ENCODE results near the gene FHL1. TPM values are rescaled to one million over a fixed set of nuclear protein-coding genes. Genes with fewer than 3 reads are reported as not detected.
"Not testable (repeated sequence)": the region's sequence is repeated elsewhere in the genome, so short reads cannot be mapped to it uniquely, and the experiment has no call there.

Gene FHL1
- total RNA-seq, 1 donor from 2014 or later = 26.8 TPM

- TF ChIP-seq CTCF (IDR thresholded peaks at IDR 0.05; ENCODE audit: unreplicated experiment) = no peak
- no peak overlapping the region for H3K4me3 Mint-ChIP-seq
- DNase-seq (ENCODE audit: low spot score in 2 of 2, unreplicated experiment in 2 of 2) = no peak
- H3K9me3 Mint-ChIP-seq = peaks cover 21% of the 10 kb centered on the region
- no peaks in the 10 kb centered on the region for H3K27me3 Mint-ChIP-seq (ENCODE audit: low read depth)
- no peak overlapping the region for H3K27ac Mint-ChIP-seq
- peaks cover 21% of the 10 kb centered on the region for H3K36me3 Mint-ChIP-seq
- H3K4me1 Mint-ChIP-seq = no peaks in the 10 kb centered on the region
Measured at GRCh38 chrX:136227074-136227473, 79.7 kb downstream of the FHL1 start.

- Mint-ChIP-seq H3K4me1 (no peaks in the 10 kb centered on the region), H3K27ac (no peak overlapping the region), H3K36me3 (peaks cover 16% of the 10 kb centered on the region), H3K9me3 (peaks cover 20% of the 10 kb centered on the region), H3K27me3 (ENCODE audit: low read depth) (no peaks in the 10 kb centered on the region), H3K4me3 (no peak overlapping the region)
- DNase-seq (ENCODE audit: low spot score in 2 of 2, unreplicated experiment in 2 of 2) = no peak
- TF ChIP-seq CTCF (IDR thresholded peaks at IDR 0.05; ENCODE audit: unreplicated experiment) = no peak
Measured at GRCh38 chrX:136227948-136228838, 80.9 kb downstream of the FHL1 start.

- DNase-seq (ENCODE audit: low spot score in 2 of 2, unreplicated experiment in 2 of 2) = no peak
- no peak overlapping the region for H3K27ac Mint-ChIP-seq
- peaks cover 17% of the 10 kb centered on the region for H3K9me3 Mint-ChIP-seq
- TF ChIP-seq CTCF (IDR thresholded peaks at IDR 0.05; ENCODE audit: unreplicated experiment) = no peak
- no peaks in the 10 kb centered on the region for H3K4me1 Mint-ChIP-seq
- no peaks in the 10 kb centered on the region for H3K27me3 Mint-ChIP-seq (ENCODE audit: low read depth)
- peaks cover 14% of the 10 kb centered on the region for H3K36me3 Mint-ChIP-seq
- H3K4me3 Mint-ChIP-seq = no peak overlapping the region
Measured at GRCh38 chrX:136228839-136229207, 81.5 kb downstream of the FHL1 start.

GRCh38 chrX:136237074-136237473, 89.7 kb downstream of the FHL1 start:
- Mint-ChIP-seq H3K27me3 (ENCODE audit: low read depth) (no peaks in the 10 kb centered on the region), H3K9me3 (peaks cover 14% of the 10 kb centered on the region), H3K27ac (no peak overlapping the region), H3K4me3 (no peak overlapping the region), H3K36me3 (peaks cover 7% of the 10 kb centered on the region), H3K4me1 (no peaks in the 10 kb centered on the region)
- DNase-seq (ENCODE audit: low spot score in 2 of 2, unreplicated experiment in 2 of 2) = no peak
- no peak for TF ChIP-seq CTCF (IDR thresholded peaks at IDR 0.05; ENCODE audit: unreplicated experiment)

- not testable (repeated sequence) for H3K4me1 Mint-ChIP-seq; H3K27ac Mint-ChIP-seq; H3K27me3 Mint-ChIP-seq (ENCODE audit: low read depth); H3K4me3 Mint-ChIP-seq; DNase-seq (ENCODE audit: low spot score in 2 of 2, unreplicated experiment in 2 of 2)
- Mint-ChIP-seq H3K9me3 (peaks cover 16% of the 10 kb centered on the region), H3K36me3 (peaks cover 11% of the 10 kb centered on the region)
Measured at GRCh38 chrX:136237849-136238248, 90.5 kb downstream of the FHL1 start.

- peaks cover 20% of the 10 kb centered on the region for H3K9me3 Mint-ChIP-seq
- no peak overlapping the region for H3K27ac Mint-ChIP-seq
- H3K36me3 Mint-ChIP-seq = peaks cover 16% of the 10 kb centered on the region
- no peak for TF ChIP-seq CTCF (IDR thresholded peaks at IDR 0.05; ENCODE audit: unreplicated experiment)
- no peak overlapping the region for H3K4me3 Mint-ChIP-seq
- no peaks in the 10 kb centered on the region for H3K27me3 Mint-ChIP-seq (ENCODE audit: low read depth)
- no peak for DNase-seq (ENCODE audit: low spot score in 2 of 2, unreplicated experiment in 2 of 2)
- H3K4me1 Mint-ChIP-seq = no peaks in the 10 kb centered on the region
Measured at GRCh38 chrX:136246201-136246600, 98.9 kb downstream of the FHL1 start.
